GM12878 (cell line): ENCODE results near the gene LSM3. TPM values are rescaled to one million over a fixed set of nuclear protein-coding genes. Genes with fewer than 3 reads are reported as not detected.

Experiments
- ATAC-seq: fragments of 200-7000 bp; cut with Tn5 transposase; 3 replicates; pipeline ENCODE4 v1.9.1; 2020; ENCODE audit warnings: mild to moderate bottlenecking, moderate library complexity
- BruUV-seq: library from RNA; stranded (reverse); fragments of 400-500 nt; replicated peaks from 2 replicates; lab custom pipeline; 2021; lab: Mats Ljungman, UMichigan
- CTCF ChIA-PET: fragments of 300-600 bp; sonication (Branson Sonifier 250); formaldehyde crosslinking; extraction: SDS; loops from one replicate; lab custom pipeline; 2021; ENCODE audit warnings: inconsistent platforms; lab: Yijun Ruan, JAX
- POLR2A ChIA-PET: fragments of 350-600 bp; formaldehyde crosslinking; extraction: SDS; loops from one replicate; lab custom pipeline; 2021; ENCODE audit warnings: inconsistent platforms; lab: Charles Lee
- RAD21 ChIA-PET: fragments of 300-600 bp; sonication (Branson Sonifier 250); formaldehyde crosslinking; loops from one replicate; lab custom pipeline; 2023; ENCODE audit warnings: antibody characterized with exemption; ENCODE audit not compliant: unreplicated experiment; lab: Charles Lee
- SMC1A ChIA-PET: fragments of 300-600 bp; sonication (Branson Sonifier 250); formaldehyde crosslinking; loops from one replicate; lab custom pipeline; 2023; ENCODE audit not compliant: unreplicated experiment, uncharacterized antibody; lab: Charles Lee
- DNase-seq: peaks from one replicate; pipeline ENCODE4 v3.0.0-alpha.2; 2011; ENCODE audit warnings: low read depth, low spot score
- FAIRE-seq: peaks from 3 replicates; lab custom pipeline; 2011; peaks lifted over from hg19 to GRCh38; lab: Jason Lieb, UNC
- H2AFZ ChIP-seq: 2 replicates; pipeline ENCODE4 v1.6.0; 2011; ENCODE audit warnings: low read depth, low read length, control low read depth; ENCODE audit not compliant: control insufficient read depth
- H3K27ac ChIP-seq: 2 replicates; pipeline ENCODE4 v1.5.1; 2011; ENCODE audit warnings: control low read depth; ENCODE audit not compliant: control insufficient read depth, insufficient read depth
- H3K27me3 ChIP-seq, 2 experiments: replicated peaks in 1 of 2; 2 replicates each; pipeline versions ENCODE4 v1.6.0 to v1.6.1; 2011; ENCODE audit warnings: low read length in 1 of 2; ENCODE audit not compliant: control insufficient read depth in 2 of 2, insufficient read depth in 2 of 2
- H3K36me3 ChIP-seq, 2 experiments: 2 replicates each; pipeline ENCODE4 v1.5.1; 2011; ENCODE audit warnings: low read length in 1 of 2; ENCODE audit not compliant: control insufficient read depth in 2 of 2, insufficient read depth in 2 of 2
- H3K4me1 ChIP-seq: 2 replicates; pipeline ENCODE4 v1.6.1; 2011; ENCODE audit warnings: mild to moderate bottlenecking, low read length, moderate library complexity, mixed read lengths; ENCODE audit not compliant: control insufficient read depth, insufficient read depth
- H3K4me2 ChIP-seq: 2 replicates; pipeline ENCODE4 v1.6.0; 2011; ENCODE audit warnings: control low read depth; ENCODE audit not compliant: control insufficient read depth, insufficient read depth
- H3K4me3 ChIP-seq: fragments of 200-600 bp; sonication (generic); 2 replicates; pipeline ENCODE4 v1.5.1; 2016
- H3K79me2 ChIP-seq: 2 replicates; pipeline ENCODE4 v1.6.0; 2011; ENCODE audit warnings: low read length; ENCODE audit not compliant: control insufficient read depth, insufficient read depth
- H3K9ac ChIP-seq: 2 replicates; pipeline ENCODE4 v1.8.0; 2011; ENCODE audit warnings: low read length, control low read depth, mixed read lengths; ENCODE audit not compliant: control insufficient read depth, insufficient read depth
- H3K9me3 ChIP-seq: replicated peaks from 3 replicates; pipeline ENCODE4 v1.5.1; 2011; ENCODE audit warnings: mild to moderate bottlenecking, low read length; ENCODE audit not compliant: control insufficient read depth, insufficient read depth
- H4K20me1 ChIP-seq: 2 replicates; pipeline ENCODE4 v1.6.0; 2011; ENCODE audit not compliant: control insufficient read depth, insufficient read depth
- BCL11A ChIP-seq: IDR thresholded peaks from 2 replicates; pipeline ENCODE4 v1.6.1; 2011; ENCODE audit warnings: low read depth, low read length
- BCLAF1 ChIP-seq: fragments of 450-650 bp; IDR thresholded peaks from 2 replicates; pipeline ENCODE4 v1.6.1; 2017; ENCODE audit warnings: antibody characterized with exemption, mild to moderate bottlenecking, moderate library complexity
- BMI1 ChIP-seq: fragments of 450-650 bp; IDR thresholded peaks from 2 replicates; pipeline ENCODE4 v1.6.1; 2016; ENCODE audit warnings: mild to moderate bottlenecking, moderate library complexity, borderline replicate concordance
- BRCA1 ChIP-seq: IDR thresholded peaks from 2 replicates; pipeline ENCODE4 v1.6.1; 2011; ENCODE audit warnings: low read depth, low read length, improper control_type of control experiment
- CBX5 ChIP-seq: sonication (generic); IDR thresholded peaks from 2 replicates; pipeline ENCODE4 v1.6.1; 2016; ENCODE audit warnings: low read depth, moderate library complexity, mild to moderate bottlenecking, inconsistent platforms
- CEBPZ ChIP-seq: fragments of 150-350 bp; IDR thresholded peaks from 2 replicates; pipeline ENCODE4 v1.6.1; 2016; ENCODE audit warnings: low read depth, low read length
- GABPA ChIP-seq: IDR thresholded peaks from 2 replicates; pipeline ENCODE4 v1.6.1; 2014; ENCODE audit warnings: antibody characterized with exemption, low read depth, mild to moderate bottlenecking, inconsistent platforms
- IKZF2 ChIP-seq, 2 experiments: fragments of 450-650 bp; IDR thresholded peaks; 2 replicates each; pipeline ENCODE4 v1.6.1; 2017; ENCODE audit warnings: mild to moderate bottlenecking in 2 of 2, moderate library complexity in 2 of 2
- LARP7 ChIP-seq: fragments of 450-650 bp; IDR thresholded peaks from 2 replicates; pipeline ENCODE4 v1.6.1; 2017; ENCODE audit warnings: mild to moderate bottlenecking
- MEF2B ChIP-seq: fragments of 450-650 bp; IDR thresholded peaks from 2 replicates; pipeline ENCODE4 v1.6.1; 2018; ENCODE audit warnings: mild to moderate bottlenecking, moderate library complexity; ENCODE audit not compliant: partially characterized antibody, poor library complexity, severe bottlenecking
- NR2C1 ChIP-seq: fragments of 450-650 bp; IDR thresholded peaks from 2 replicates; pipeline ENCODE4 v1.6.1; 2017; ENCODE audit warnings: antibody characterized with exemption, mild to moderate bottlenecking, moderate library complexity
- RAD21 ChIP-seq: IDR thresholded peaks from 2 replicates; pipeline ENCODE4 v1.6.1; 2011; ENCODE audit warnings: mild to moderate bottlenecking, low read depth, low read length, moderate library complexity; ENCODE audit not compliant: insufficient read depth
- RELA ChIP-seq: fragments of 450-650 bp; IDR thresholded peaks from 2 replicates; pipeline ENCODE4 v1.8.0; 2014; ENCODE audit warnings: borderline replicate concordance; ENCODE audit not compliant: partially characterized antibody
- STAT1 ChIP-seq: fragments of 450-650 bp; conservative IDR thresholded peaks from 2 replicates; pipeline ENCODE4 v1.6.1; 2014; ENCODE audit warnings: antibody characterized with exemption, mild to moderate bottlenecking
- TCF3 ChIP-seq: IDR thresholded peaks from 2 replicates; pipeline ENCODE4 v1.6.1; 2012; ENCODE audit warnings: low read depth, mild to moderate bottlenecking, low read length, borderline replicate concordance; ENCODE audit not compliant: insufficient read depth
- TCF7 ChIP-seq: IDR thresholded peaks from 2 replicates; pipeline ENCODE4 v1.6.1; 2014; ENCODE audit warnings: antibody characterized with exemption, borderline replicate concordance
- WRNIP1 ChIP-seq: IDR thresholded peaks from 2 replicates; pipeline ENCODE4 v1.6.1; 2011; ENCODE audit warnings: low read depth, low read length, improper control_type of control experiment, borderline replicate concordance
- YBX1 ChIP-seq: fragments of 450-650 bp; IDR thresholded peaks from 2 replicates; pipeline ENCODE4 v1.6.1; 2016; ENCODE audit warnings: antibody characterized with exemption
- ZNF217 ChIP-seq: fragments of 450-650 bp; IDR thresholded peaks from 2 replicates; pipeline ENCODE4 v1.6.1; 2017; ENCODE audit warnings: antibody characterized with exemption, mild to moderate bottlenecking
- ZNF384 ChIP-seq: IDR thresholded peaks from 2 replicates; pipeline ENCODE4 v1.6.1; 2012; ENCODE audit warnings: low read depth, mild to moderate bottlenecking, low read length, improper control_type of control experiment, borderline replicate concordance
- WGBS: methylation state at CpG from one replicate; pipeline ENCODE4 v1.1.6; 2016; ENCODE audit warnings: low lambda C conversion rate; ENCODE audit not compliant: insufficient replicate concordance, insufficient coverage; ENCODE audit errors: missing lambda C conversion rate; 5-methylcytosine and 5-hydroxymethylcytosine counted together
- in situ Hi-C: fragments of 300-500 bp; cut with MboI; formaldehyde crosslinking; loops from 9 replicates; pipeline ENCODE4 v1.14.3; 2018; ENCODE audit warnings: mixed read lengths
- intact Hi-C: fragments of 100-400 bp; cut with micrococcal nuclease; formaldehyde crosslinking; loops from one replicate; pipeline ENCODE4 v1.14.2; 2022; ENCODE audit not compliant: unreplicated experiment
- polyA plus RNA-seq, 11 experiments: library from polyadenylated mRNA; depleted of rRNA in 4 of 11; unstranded in 6 of 11; stranded (reverse) in 5 of 11; fragments of >200 nt; fragmentation: Nextera tagmentation in 4 of 11; fragmentation: Illumina TruSeq in 1 of 11; extraction: Ambion mirVana in 4 of 11; extraction: Trizol in 1 of 11; gene quantifications; 1 replicate in 1 of 11; 2 replicates in 10 of 11; pipeline versions ENCODE4 v1.2.1 to v1.2.3, GENCODE V29; 2011 to 2016; ENCODE audit warnings: inconsistent platforms in 2 of 11, missing spikeins in 2 of 11, low read depth in 1 of 11
- total RNA-seq, 4 experiments: library from RNA; depleted of rRNA in 3 of 4; stranded (reverse); fragments of >200 nt in 3 of 4; fragmentation: Illumina TruSeq in 1 of 4; extraction: Trizol in 1 of 4; gene quantifications; 2 replicates each; pipeline versions ENCODE4 v1.2.1 to v1.2.3, GENCODE V29; 2013 to 2021

LSM3 gene
- total and polyA plus RNA-seq, 10 of the 15 experiments (the other 5 are each of a cell fraction or from before 2014, with no cell fraction given), result 15.5 to 111 (median 29.1) TPM

- no peak overlapping the region for H3K9ac ChIP-seq
- no peaks in the 10 kb centered on the region for H4K20me1 ChIP-seq
- H3K27ac ChIP-seq, result no peak overlapping the region
- intact Hi-C loops (no loop called here), in situ Hi-C loops (no loop called here)
- SMC1A ChIA-PET, result no interaction called here
- RAD21 ChIA-PET, result no interaction called here
- ATAC-seq, result no peak
- H3K4me1 ChIP-seq, result no peaks in the 10 kb centered on the region
- H3K9me3 ChIP-seq, result peaks cover 9% of the 10 kb centered on the region; the same call in 2 of the 3 replicates
- no peaks in the 10 kb centered on the region for H3K79me2 ChIP-seq
- no peak overlapping the region for H3K4me3 ChIP-seq
- H3K27me3 ChIP-seq, result no peaks in the 10 kb centered on the region
- no peak overlapping the region for H2AFZ ChIP-seq
- DNase-seq, result no peak
- CTCF ChIA-PET, result interaction anchor here (1.6 kb wide), 1 partner anchor 13 kb away, joined by 3 read pairs; no protein-coding TSS in a partner anchor
- FAIRE-seq, result no peak
- TF ChIP-seq RAD21 (no peak), YBX1 (no peak), RELA (no peak), ZNF217 (no peak), CEBPZ (no peak), BCL11A (no peak), MEF2B (no peak), BMI1 (no peak), LARP7 (no peak), GABPA (no peak), TCF7 (no peak), NR2C1 (no peak), WRNIP1 (no peak), BRCA1 (no peak), ZNF384 (no peak), TCF3 (no peak), STAT1 (no peak), BCLAF1 (no peak), IKZF2 (IDR thresholded peaks at IDR 0.05) (no peak), CBX5 (no peak)
- H3K36me3 ChIP-seq, result peaks cover 12 to 42% of the 10 kb centered on the region in 2 experiments
- no peak overlapping the region for H3K4me2 ChIP-seq
- POLR2A ChIA-PET, result no interaction called here
- 100% methylated on average over 2 of the region's 2 CpGs for WGBS
- BruUV-seq, result no TSS peak
Observed at GRCh38 chr3:14162178-14162577, 16.4 kb upstream of the LSM3 start.
